Pons (tissue), 1 donor: ENCODE results near the gene SLC9A9.
"Not testable (repeated sequence)": the region's sequence is repeated elsewhere in the genome, so short reads cannot be mapped to it uniquely, and the experiment has no call there.

Experiments used
- DNase-seq: peaks from one replicate; pipeline ENCODE4 v3.0.0-alpha.2; 2016; ENCODE audit warnings: low spot score

SLC9A9 gene

GRCh38 chr3:143847787-143848631 lies at the start of gene SLC9A9:
SLC9A9 (minus strand) TSS chr3:143848468; CDS start chr3:143848322, 146 bp downstream.
- peak; percentile 93 for DNase-seq

GRCh38 chr3:143897576-143898295 lies 49.5 kb upstream of the SLC9A9 start:
- peak; percentile 71 for DNase-seq

- no peak for DNase-seq
Observed at GRCh38 chr3:143896486-143896885, 48.2 kb upstream of the SLC9A9 start.

- DNase-seq = peak; percentile 30
Observed at GRCh38 chr3:143895805-143896204, 47.5 kb upstream of the SLC9A9 start.

- DNase-seq = no peak
Observed at GRCh38 chr3:143888846-143889245, 40.6 kb upstream of the SLC9A9 start.

- DNase-seq = no peak
Observed at GRCh38 chr3:143888166-143888565, 39.9 kb upstream of the SLC9A9 start.

- peak; percentile 52 for DNase-seq
Observed at GRCh38 chr3:143885780-143886427, 37.6 kb upstream of the SLC9A9 start.

GRCh38 chr3:143884861-143885260 lies 36.6 kb upstream of the SLC9A9 start:
- no peak for DNase-seq

- DNase-seq = no peak
Observed at GRCh38 chr3:143883151-143883550, 34.9 kb upstream of the SLC9A9 start.

- DNase-seq = no peak
Observed at GRCh38 chr3:143881095-143881494, 32.8 kb upstream of the SLC9A9 start.

- peak; percentile 25 for DNase-seq
Observed at GRCh38 chr3:143875546-143875945, 27.3 kb upstream of the SLC9A9 start.

- DNase-seq = not testable (repeated sequence)
Observed at GRCh38 chr3:143873553-143873952, 25.3 kb upstream of the SLC9A9 start.

GRCh38 chr3:143865302-143865701 lies 17.0 kb upstream of the SLC9A9 start:
- no peak for DNase-seq

- DNase-seq = no peak
Observed at GRCh38 chr3:143859465-143860203, 11.4 kb upstream of the SLC9A9 start.

GRCh38 chr3:143856252-143856970 lies 8.1 kb upstream of the SLC9A9 start:
- no peak for DNase-seq

- DNase-seq = no peak
Observed at GRCh38 chr3:143855183-143855582, 6.9 kb upstream of the SLC9A9 start.

GRCh38 chr3:143851331-143852017 lies 3.2 kb upstream of the SLC9A9 start:
- DNase-seq = no peak

GRCh38 chr3:143850877-143851276 lies 2.6 kb upstream of the SLC9A9 start:
- no peak for DNase-seq

GRCh38 chr3:143849854-143850549 lies 1.7 kb upstream of the SLC9A9 start:
- peak; percentile 50 for DNase-seq

- DNase-seq = no peak
Observed at GRCh38 chr3:143848704-143849103, 436 bp upstream of the SLC9A9 start.
